ENCODE measurements around the gene HOXB6.

The HOXB6 gene

GRCh38 chr17:48577330-48577945, 27.3 kb downstream of the HOXB6 start:
- Histone ChIP-seq H3K4ac (ENCODE audit: low read depth, low read length) (no peak overlapping the region), H3K23ac (ENCODE audit: low read length) (no peak overlapping the region), H2AK5ac (ENCODE audit: low read length) (no peak overlapping the region), H3K79me2 (ENCODE audit: control insufficient read depth, insufficient read depth, low read length) (no peaks in the 10 kb centered on the region), H3K36me3 (ENCODE audit: control insufficient read depth, insufficient read depth, low read length) (no peaks in the 10 kb centered on the region), H3K56ac (ENCODE audit: low read length) (no peak overlapping the region), H3K79me1 (ENCODE audit: low read length) (no peaks in the 10 kb centered on the region), H2BK120ac (ENCODE audit: low read depth, low read length) (no peak overlapping the region), H2BK5ac (ENCODE audit: low read length) (no peak overlapping the region), H3K27ac (ENCODE audit: low read depth, low read length) (no peak overlapping the region), H3K4me1 (ENCODE audit: control insufficient read depth, low read depth, low read length) (peaks cover 1% of the 10 kb centered on the region), H3K9ac (ENCODE audit: low read length) (no peak overlapping the region), H3K4me2 (ENCODE audit: low read length) (no peak overlapping the region), H3K4me3 (ENCODE audit: low read length) (no peak overlapping the region), H3K27me3 (ENCODE audit: insufficient read depth, low read length, poor library complexity) (peaks cover 90% of the 10 kb centered on the region), H2BK15ac (replicated peaks; ENCODE audit: low read depth) (no peak overlapping the region), H4K5ac (ENCODE audit: low read length) (no peak overlapping the region), H4K8ac (ENCODE audit: low read depth, low read length) (no peak overlapping the region), H3K18ac (ENCODE audit: low read length) (no peak overlapping the region)
- no CpG with 5 or more reads among the region's 19 CpGs for WGBS (ENCODE audit: extremely low coverage, insufficient coverage, low lambda C conversion rate)
- DNase-seq: no peak

DNA sequence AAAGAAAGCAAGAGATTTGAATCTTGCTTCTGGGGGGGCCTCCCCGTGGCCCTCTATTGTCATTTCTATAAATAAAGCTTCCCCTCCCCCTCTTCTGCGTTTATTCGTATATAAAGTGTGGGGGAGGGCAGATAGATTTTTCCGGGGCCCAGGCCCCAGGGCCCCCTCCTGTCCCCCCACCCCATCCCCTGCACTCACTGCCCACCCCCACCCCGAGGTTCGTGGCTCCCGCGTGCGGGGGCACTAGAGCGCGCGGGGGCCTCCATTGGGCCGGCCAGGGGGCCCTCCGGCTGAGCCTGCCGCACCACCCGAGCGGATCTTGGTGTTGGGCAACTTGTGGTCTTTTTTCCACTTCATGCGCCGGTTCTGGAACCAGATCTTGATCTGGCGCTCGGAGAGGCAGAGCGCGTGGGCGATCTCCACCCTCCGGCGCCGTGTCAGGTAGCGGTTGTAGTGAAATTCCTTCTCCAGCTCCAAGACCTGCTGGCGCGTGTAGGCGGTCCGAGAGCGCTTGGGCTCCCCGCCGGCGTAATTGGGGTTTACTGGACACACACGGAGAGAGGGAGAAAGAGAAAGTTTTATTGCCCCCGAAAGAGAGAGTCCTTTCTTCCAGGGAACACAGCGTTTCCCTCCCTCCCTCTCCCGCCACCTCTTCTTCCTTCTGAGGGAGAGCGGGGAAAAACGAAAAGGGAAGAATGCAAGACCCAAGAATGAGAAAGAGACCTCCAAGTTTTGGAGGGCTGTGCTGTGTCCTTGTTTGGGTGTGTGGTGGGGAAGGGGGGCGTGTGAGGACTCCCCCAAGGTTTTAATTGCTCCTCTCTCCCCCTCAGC, 28.1 kb downstream of the HOXB6 start:
- no peak overlapping the region for H4K5ac ChIP-seq (ENCODE audit: low read length)
- no peak overlapping the region for H3K18ac ChIP-seq (ENCODE audit: low read length)
- H3K4me3 ChIP-seq (ENCODE audit: low read length): no peak overlapping the region
- WGBS (ENCODE audit: extremely low coverage, insufficient coverage, low lambda C conversion rate): no CpG with 5 or more reads among the region's 43 CpGs
- peaks cover 90% of the 10 kb centered on the region for H3K27me3 ChIP-seq (ENCODE audit: insufficient read depth, low read length, poor library complexity)
- DNase-seq: no peak
- H3K56ac ChIP-seq (ENCODE audit: low read length): no peak overlapping the region
- no peak overlapping the region for H3K23ac ChIP-seq (ENCODE audit: low read length)
- H3K4me1 ChIP-seq (ENCODE audit: control insufficient read depth, low read depth, low read length): peaks cover 1% of the 10 kb centered on the region
- H2BK120ac ChIP-seq (ENCODE audit: low read depth, low read length): no peak overlapping the region
- H3K79me2 ChIP-seq (ENCODE audit: control insufficient read depth, insufficient read depth, low read length): no peaks in the 10 kb centered on the region
- no peak overlapping the region for H3K4me2 ChIP-seq (ENCODE audit: low read length)
- no peak overlapping the region for H4K8ac ChIP-seq (ENCODE audit: low read depth, low read length)
- no peaks in the 10 kb centered on the region for H3K36me3 ChIP-seq (ENCODE audit: control insufficient read depth, insufficient read depth, low read length)
- no peak overlapping the region for H3K9ac ChIP-seq (ENCODE audit: low read length)
- H2AK5ac ChIP-seq (ENCODE audit: low read length): no peak overlapping the region
- no peak overlapping the region for H3K27ac ChIP-seq (ENCODE audit: low read depth, low read length)
- H2BK5ac ChIP-seq (ENCODE audit: low read length): no peak overlapping the region
- H2BK15ac ChIP-seq (replicated peaks; ENCODE audit: low read depth): no peak overlapping the region
- no peaks in the 10 kb centered on the region for H3K79me1 ChIP-seq (ENCODE audit: low read length)
- no peak overlapping the region for H3K4ac ChIP-seq (ENCODE audit: low read depth, low read length)

- no peak overlapping the region for H4K5ac ChIP-seq (ENCODE audit: low read length)
- H3K79me1 ChIP-seq (ENCODE audit: low read length): no peaks in the 10 kb centered on the region
- no peak overlapping the region for H3K56ac ChIP-seq (ENCODE audit: low read length)
- no peak overlapping the region for H3K23ac ChIP-seq (ENCODE audit: low read length)
- no peak overlapping the region for H2AK5ac ChIP-seq (ENCODE audit: low read length)
- H3K36me3 ChIP-seq (ENCODE audit: control insufficient read depth, insufficient read depth, low read length): no peaks in the 10 kb centered on the region
- peaks cover 90% of the 10 kb centered on the region for H3K27me3 ChIP-seq (ENCODE audit: insufficient read depth, low read length, poor library complexity)
- no peak overlapping the region for H2BK5ac ChIP-seq (ENCODE audit: low read length)
- H3K4me3 ChIP-seq (ENCODE audit: low read length): no peak overlapping the region
- no CpG with 5 or more reads among the region's 22 CpGs for WGBS (ENCODE audit: extremely low coverage, insufficient coverage, low lambda C conversion rate)
- H2BK120ac ChIP-seq (ENCODE audit: low read depth, low read length): no peak overlapping the region
- no peak overlapping the region for H3K4me2 ChIP-seq (ENCODE audit: low read length)
- H3K18ac ChIP-seq (ENCODE audit: low read length): no peak overlapping the region
- no peak for DNase-seq
- no peak overlapping the region for H4K8ac ChIP-seq (ENCODE audit: low read depth, low read length)
- H3K27ac ChIP-seq (ENCODE audit: low read depth, low read length): no peak overlapping the region
- no peak overlapping the region for H2BK15ac ChIP-seq (replicated peaks; ENCODE audit: low read depth)
- H3K9ac ChIP-seq (ENCODE audit: low read length): no peak overlapping the region
- no peak overlapping the region for H3K4ac ChIP-seq (ENCODE audit: low read depth, low read length)
- no peaks in the 10 kb centered on the region for H3K79me2 ChIP-seq (ENCODE audit: control insufficient read depth, insufficient read depth, low read length)
- peaks cover 1% of the 10 kb centered on the region for H3K4me1 ChIP-seq (ENCODE audit: control insufficient read depth, low read depth, low read length)
Measured at GRCh38 chr17:48575673-48576478, 28.9 kb downstream of the HOXB6 start.

GRCh38 chr17:48575066-48575582, 29.7 kb downstream of the HOXB6 start:
- WGBS (ENCODE audit: extremely low coverage, insufficient coverage, low lambda C conversion rate): no CpG with 5 or more reads among the region's 7 CpGs
- no peak overlapping the region for H3K27ac ChIP-seq (ENCODE audit: low read depth, low read length)
- H3K4me1 ChIP-seq (ENCODE audit: control insufficient read depth, low read depth, low read length): peaks cover 1% of the 10 kb centered on the region

DNA sequence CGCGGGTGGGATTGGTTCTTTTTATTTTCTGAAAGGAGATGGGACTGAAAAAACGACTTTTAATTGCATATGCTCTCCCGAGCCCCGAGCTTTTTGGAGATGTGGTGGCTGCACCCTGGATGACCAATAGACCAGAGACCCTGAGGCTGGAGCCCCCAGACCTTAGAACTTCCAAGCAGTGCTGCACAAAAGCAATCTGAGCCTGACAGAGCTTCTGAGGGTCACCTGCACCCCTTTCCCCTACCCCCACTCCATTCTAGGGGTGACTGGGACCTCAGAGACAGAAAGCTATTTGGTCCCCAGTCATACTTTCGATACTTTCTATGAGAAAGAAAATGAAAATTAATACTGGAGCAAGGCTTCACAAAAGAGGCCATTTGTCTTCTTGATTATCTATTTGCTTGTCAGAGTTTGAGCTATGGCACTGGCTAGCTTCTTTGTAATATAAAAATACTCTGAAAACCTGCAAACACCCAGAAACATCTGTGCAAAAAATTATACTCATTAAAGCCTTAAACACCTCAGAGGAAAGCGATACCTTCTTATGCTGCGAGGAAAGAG, 30.2 kb downstream of the HOXB6 start:
- H4K5ac ChIP-seq (ENCODE audit: low read length): no peak overlapping the region
- no peak overlapping the region for H3K9ac ChIP-seq (ENCODE audit: low read length)
- no peak overlapping the region for H2AK5ac ChIP-seq (ENCODE audit: low read length)
- no peaks in the 10 kb centered on the region for H3K36me3 ChIP-seq (ENCODE audit: control insufficient read depth, insufficient read depth, low read length)
- no peak overlapping the region for H3K4me3 ChIP-seq (ENCODE audit: low read length)
- H3K18ac ChIP-seq (ENCODE audit: low read length): no peak overlapping the region
- no peak overlapping the region for H2BK5ac ChIP-seq (ENCODE audit: low read length)
- no peak overlapping the region for H3K23ac ChIP-seq (ENCODE audit: low read length)
- no peak overlapping the region for H3K4me2 ChIP-seq (ENCODE audit: low read length)
- H2BK120ac ChIP-seq (ENCODE audit: low read depth, low read length): no peak overlapping the region
- no peak overlapping the region for H3K4ac ChIP-seq (ENCODE audit: low read depth, low read length)
- H3K4me1 ChIP-seq (ENCODE audit: control insufficient read depth, low read depth, low read length): peaks cover 3% of the 10 kb centered on the region
- H4K8ac ChIP-seq (ENCODE audit: low read depth, low read length): no peak overlapping the region
- no peak overlapping the region for H2BK15ac ChIP-seq (replicated peaks; ENCODE audit: low read depth)
- no CpG with 5 or more reads among the region's 8 CpGs for WGBS (ENCODE audit: extremely low coverage, insufficient coverage, low lambda C conversion rate)
- no peak for DNase-seq
- H3K79me2 ChIP-seq (ENCODE audit: control insufficient read depth, insufficient read depth, low read length): no peaks in the 10 kb centered on the region
- no peak overlapping the region for H3K27ac ChIP-seq (ENCODE audit: low read depth, low read length)
- no peak overlapping the region for H3K56ac ChIP-seq (ENCODE audit: low read length)
- H3K79me1 ChIP-seq (ENCODE audit: low read length): no peaks in the 10 kb centered on the region
- peaks cover 82% of the 10 kb centered on the region for H3K27me3 ChIP-seq (ENCODE audit: insufficient read depth, low read length, poor library complexity)

More at GRCh38 chr17:48575066-48575582, 29.7 kb downstream of the HOXB6 start:
- H3K9ac ChIP-seq (ENCODE audit: low read length): no peak overlapping the region
- H3K56ac ChIP-seq (ENCODE audit: low read length): no peak overlapping the region
- H2AK5ac ChIP-seq (ENCODE audit: low read length): no peak overlapping the region
- H3K23ac ChIP-seq (ENCODE audit: low read length): no peak overlapping the region
- H3K4me2 ChIP-seq (ENCODE audit: low read length): no peak overlapping the region
- H3K4me3 ChIP-seq (ENCODE audit: low read length): no peak overlapping the region
- H3K18ac ChIP-seq (ENCODE audit: low read length): no peak overlapping the region
- no peaks in the 10 kb centered on the region for H3K36me3 ChIP-seq (ENCODE audit: control insufficient read depth, insufficient read depth, low read length)
- H2BK15ac ChIP-seq (replicated peaks; ENCODE audit: low read depth): no peak overlapping the region
- no peak overlapping the region for H2BK120ac ChIP-seq (ENCODE audit: low read depth, low read length)
- H4K8ac ChIP-seq (ENCODE audit: low read depth, low read length): no peak overlapping the region
- no peaks in the 10 kb centered on the region for H3K79me2 ChIP-seq (ENCODE audit: control insufficient read depth, insufficient read depth, low read length)
- peaks cover 85% of the 10 kb centered on the region for H3K27me3 ChIP-seq (ENCODE audit: insufficient read depth, low read length, poor library complexity)
- DNase-seq: no peak
- H2BK5ac ChIP-seq (ENCODE audit: low read length): no peak overlapping the region
- H3K79me1 ChIP-seq (ENCODE audit: low read length): no peaks in the 10 kb centered on the region
- no peak overlapping the region for H4K5ac ChIP-seq (ENCODE audit: low read length)
- H3K4ac ChIP-seq (ENCODE audit: low read depth, low read length): no peak overlapping the region

Measured in mesendoderm (in vitro differentiated cells).